ENCODE data around the gene MED13. TPM values are rescaled to one million over a fixed set of nuclear protein-coding genes. Genes with fewer than 3 reads are reported as not detected.

MED13 gene
- total RNA-seq, 1 experiment from 2014 or later, result 60.7 TPM

DNA sequence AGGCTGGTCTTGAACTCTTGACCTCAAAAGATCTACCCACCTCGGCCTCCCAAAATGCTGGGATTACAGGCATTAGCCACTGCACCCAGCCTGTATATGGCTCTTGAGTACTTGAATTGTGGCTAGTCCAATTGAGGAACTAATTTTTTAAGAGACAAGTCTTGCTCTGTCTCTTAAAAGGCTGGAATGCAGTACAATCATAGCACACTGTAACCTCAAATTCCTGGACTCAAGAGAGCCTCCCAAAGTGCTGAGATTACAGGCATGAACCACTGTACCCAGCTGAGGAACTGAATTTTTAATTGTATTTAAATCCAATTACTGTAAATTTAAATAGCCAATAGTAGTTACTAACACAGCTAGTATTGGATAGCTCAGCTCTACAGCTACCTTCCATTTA, 50.6 kb downstream of the MED13 start:
- H3K4me1 Mint-ChIP-seq, result no peaks in the 10 kb centered on the region
- no peak for TF ChIP-seq CTCF (conservative IDR thresholded peaks at IDR 0.05)
- no peaks in the 10 kb centered on the region for H3K23me2 ChIP-seq (ENCODE audit: insufficient read length, low read depth, low read length, poor library complexity, severe bottlenecking)
- no peak overlapping the region for H3T11ph ChIP-seq (ENCODE audit: low read length)
- WGBS (ENCODE audit: extremely low coverage, insufficient read length, low lambda C conversion rate), result no CpG with 5 or more reads among the region's 1 CpG
- H4K8ac ChIP-seq (replicated peaks; ENCODE audit: insufficient read length, low read depth, low read length), result no peak overlapping the region
- H3K27me3 ChIP-seq (ENCODE audit: insufficient read depth, low read length), result no peaks in the 10 kb centered on the region
- H3K23ac ChIP-seq (ENCODE audit: insufficient read length, low read depth, low read length), result no peak overlapping the region
- H3K9me3 ChIP-seq (ENCODE audit: control insufficient read depth, low read depth, low read length), result no peaks in the 10 kb centered on the region
- no peak overlapping the region for H2BK120ac ChIP-seq (ENCODE audit: low read depth, low read length, poor library complexity, severe bottlenecking)
- no peak overlapping the region for H2BK5ac ChIP-seq (ENCODE audit: insufficient read length, low read length)
- H3K9ac ChIP-seq (ENCODE audit: extremely low read depth, insufficient read length, low read length), result no peak overlapping the region
- H3K27ac ChIP-seq (ENCODE audit: insufficient read length, low read depth, low read length), result no peak overlapping the region
- no peaks in the 10 kb centered on the region for H3K9me3 Mint-ChIP-seq
- DNase-seq, result no peak
- no peak overlapping the region for H4K5ac ChIP-seq (ENCODE audit: insufficient read length, low read depth, low read length)
- H4K20me1 ChIP-seq (ENCODE audit: control insufficient read depth, insufficient read depth, insufficient read length), result no peaks in the 10 kb centered on the region
- H3K4me3 Mint-ChIP-seq, result no peak overlapping the region
- H4K91ac ChIP-seq (ENCODE audit: insufficient read length, low read depth, low read length), result no peak overlapping the region
- peaks cover 9% of the 10 kb centered on the region for H3K79me1 ChIP-seq (ENCODE audit: insufficient read depth, low read depth, low read length, poor library complexity, severe bottlenecking)
- no peak overlapping the region for H2BK12ac ChIP-seq (ENCODE audit: insufficient read length, low read depth, low read length)
- H3K36me3 Mint-ChIP-seq (ENCODE audit: insufficient read depth in 1 of 3, low read depth in 3 of 3), result peaks cover 33 to 67% (median 66%) of the 10 kb centered on the region in 3 experiments; a peak in 6 of 7 replicates
- H2BK15ac ChIP-seq (ENCODE audit: low read depth, low read length), result no peak overlapping the region
- no peak overlapping the region for H3K27ac Mint-ChIP-seq
- no peak overlapping the region for H3K4me2 ChIP-seq (ENCODE audit: insufficient read depth, insufficient read length, low read length)
- H3K79me2 ChIP-seq (ENCODE audit: insufficient read depth, low read length), result no peaks in the 10 kb centered on the region
- no peak overlapping the region for H3K4ac ChIP-seq (ENCODE audit: low read depth, low read length)
- H3K18ac ChIP-seq (ENCODE audit: insufficient read length, low read depth, low read length), result no peak overlapping the region
- no peak overlapping the region for H2AK5ac ChIP-seq (ENCODE audit: insufficient read length, low read length)
- no peaks in the 10 kb centered on the region for H3K27me3 Mint-ChIP-seq (ENCODE audit: low read depth)
- no peak overlapping the region for H2BK20ac ChIP-seq (ENCODE audit: low read depth, low read length, poor library complexity, severe bottlenecking)
- H3K4me1 ChIP-seq (ENCODE audit: insufficient read depth, low read length), result no peaks in the 10 kb centered on the region
- no peak overlapping the region for H2AFZ ChIP-seq (ENCODE audit: low read length)
- H3K14ac ChIP-seq (ENCODE audit: insufficient read depth, low read length), result no peak overlapping the region
- no peak overlapping the region for H3K56ac ChIP-seq (ENCODE audit: insufficient read length, low read depth, low read length)

All from H9 (cell line).